Nucleus accumbens (tissue), 56 donors: ENCODE measurements around the gene CCDC188.
A peak's percentile ranks its signal among the peaks of the same experiment; 100 is the strongest.

Experiments
- DNase-seq, 56 donors: peaks; one replicate each; lab custom pipeline; 2025; lab: John Stamatoyannopoulos, UW

Gene CCDC188

DNA sequence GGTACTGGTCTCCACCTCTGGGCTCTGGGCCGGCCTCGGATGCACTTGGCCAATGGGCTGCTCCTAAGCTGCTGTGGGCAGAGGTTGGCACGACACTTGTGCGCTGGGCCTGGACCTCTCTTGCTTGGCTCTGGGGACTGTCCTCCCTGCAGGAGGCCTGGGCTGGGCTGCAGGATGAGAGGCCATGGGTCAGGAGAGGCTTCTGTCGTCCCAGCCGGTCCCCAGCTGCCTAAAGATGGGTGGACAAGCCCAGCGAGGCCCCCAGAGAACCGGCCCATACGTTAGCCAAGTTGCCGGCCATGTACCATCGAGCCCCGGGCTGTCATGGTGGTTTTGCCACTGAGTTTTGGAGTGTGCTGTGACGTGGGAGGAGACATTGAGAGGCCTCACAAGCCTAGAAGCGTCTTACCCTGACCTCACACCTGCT lies 1.6 kb upstream of the CCDC188 start:
- no peak for DNase-seq

DNA sequence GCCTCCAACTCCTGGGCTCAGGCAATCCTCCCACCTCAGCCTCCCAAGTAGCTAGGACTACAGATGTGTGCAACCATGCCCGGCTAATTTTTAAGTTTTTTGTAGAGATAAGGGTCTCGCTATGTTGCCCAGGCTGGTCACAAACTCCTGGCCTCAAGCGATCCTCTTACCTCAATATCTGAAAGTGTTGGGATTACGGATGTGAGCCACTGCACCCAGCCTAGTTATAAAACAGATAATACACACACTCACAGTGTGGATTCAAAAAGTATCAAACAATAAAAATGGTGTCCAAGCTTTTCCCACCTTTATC lies 377 bp upstream of the CCDC188 start:
- DNase-seq = no peak

DNA sequence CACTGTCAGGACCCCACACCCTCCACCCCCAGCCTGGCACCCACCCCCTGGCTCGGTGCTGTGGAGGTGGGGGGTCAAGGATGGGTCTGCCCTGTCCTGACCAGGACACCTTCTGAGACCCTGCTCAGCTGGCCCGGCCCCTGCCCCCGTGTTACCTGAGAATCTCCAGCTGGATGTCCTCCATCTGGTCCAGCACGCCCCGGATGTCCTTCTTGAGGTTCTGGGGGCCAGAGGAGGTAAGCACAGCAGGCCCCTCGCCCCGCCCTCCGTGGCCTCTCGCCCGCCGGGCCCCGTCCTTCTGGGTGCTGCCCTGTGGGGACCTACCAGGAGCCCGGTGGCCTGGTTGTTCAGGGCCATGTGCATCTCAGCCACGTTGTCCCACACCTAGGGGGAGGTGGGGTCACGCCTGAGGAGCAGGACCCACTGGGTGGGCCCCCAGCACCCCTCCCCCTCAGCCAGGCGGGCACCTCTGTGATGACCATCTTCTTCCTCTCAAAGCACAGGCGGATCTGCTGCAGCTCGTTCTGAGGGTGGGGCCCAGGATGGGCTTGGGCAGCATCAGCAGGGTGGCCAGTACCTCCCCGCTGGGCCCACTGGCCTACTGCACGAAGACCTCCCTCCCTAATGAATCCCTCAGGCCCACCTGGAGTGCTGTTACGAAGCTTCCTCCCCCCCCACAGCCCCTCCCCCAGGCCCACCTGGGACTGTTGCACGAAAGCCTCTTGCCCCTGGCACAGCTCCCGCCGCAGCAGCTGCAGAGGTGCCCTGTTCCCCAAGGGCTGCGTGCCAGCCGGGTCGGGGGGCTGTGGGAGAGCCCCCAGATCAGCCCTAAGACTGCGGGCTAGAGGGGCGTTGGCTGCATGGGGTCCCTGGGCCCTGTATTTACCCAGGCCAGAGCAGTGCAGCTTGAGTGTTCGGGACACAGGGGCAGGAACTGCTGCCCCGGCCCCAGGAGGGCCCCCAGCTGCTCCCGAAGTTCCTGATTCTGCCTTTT lies 1.3 kb downstream of the CCDC188 start:
- no peak for DNase-seq

DNA sequence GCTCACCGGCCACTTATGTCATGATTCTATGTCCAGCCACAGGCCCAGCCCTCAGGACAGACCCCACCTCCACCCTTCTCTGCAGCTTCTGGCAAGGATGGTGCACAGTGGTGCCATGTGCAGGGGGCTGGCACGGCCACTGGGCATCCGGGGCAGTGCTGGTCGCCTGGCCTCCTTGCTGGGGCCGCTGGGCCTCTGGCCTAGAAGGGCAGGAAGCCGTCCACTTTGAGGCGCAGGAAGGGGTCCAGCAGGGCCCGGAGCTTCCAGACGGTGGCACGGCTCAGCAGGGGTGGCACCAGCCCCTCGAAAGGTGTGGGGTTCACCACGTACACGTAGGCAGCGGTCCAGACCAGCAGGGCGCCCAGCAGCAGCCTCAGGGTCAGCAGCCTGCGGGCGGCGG lies 2.4 kb downstream of the CCDC188 start:
- no peak for DNase-seq

DNA sequence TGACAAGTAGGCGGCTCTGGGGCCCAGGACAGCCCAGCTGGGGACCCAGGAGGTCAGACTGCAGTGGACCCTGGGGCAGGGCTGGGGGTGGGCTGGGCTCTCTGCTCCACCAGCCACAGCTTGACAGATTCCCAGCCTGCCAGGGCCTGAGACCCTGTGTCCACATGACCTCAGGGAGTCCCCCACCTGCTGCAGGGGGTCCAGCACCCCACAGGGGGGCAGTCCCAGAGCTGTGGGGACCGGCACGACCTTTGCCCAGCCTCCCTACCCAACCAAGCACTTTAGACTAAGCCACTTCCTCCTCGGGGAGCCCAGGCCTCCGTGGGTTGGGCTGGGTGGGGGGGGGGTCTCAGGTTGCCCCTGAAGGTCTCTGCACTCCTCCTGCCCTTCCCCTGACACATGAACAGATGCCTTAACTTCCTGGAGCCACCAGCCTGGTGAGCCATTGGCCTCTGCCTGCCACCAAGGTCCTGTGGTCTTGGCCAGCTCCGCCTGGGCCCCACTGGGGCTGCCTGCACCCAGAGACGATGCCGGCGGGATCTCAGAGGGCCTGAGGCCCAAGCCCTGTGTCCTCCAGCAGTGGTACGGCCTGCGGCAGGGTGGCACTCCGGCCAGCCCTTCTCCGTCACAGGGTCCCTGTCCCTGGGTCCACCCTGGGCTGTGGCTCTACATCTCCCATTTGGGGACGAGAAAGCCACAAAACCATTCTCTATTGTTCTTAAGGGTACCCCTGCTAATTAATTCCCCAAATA lies 3.4 kb downstream of the CCDC188 start:
- DNase-seq = no peak

DNA sequence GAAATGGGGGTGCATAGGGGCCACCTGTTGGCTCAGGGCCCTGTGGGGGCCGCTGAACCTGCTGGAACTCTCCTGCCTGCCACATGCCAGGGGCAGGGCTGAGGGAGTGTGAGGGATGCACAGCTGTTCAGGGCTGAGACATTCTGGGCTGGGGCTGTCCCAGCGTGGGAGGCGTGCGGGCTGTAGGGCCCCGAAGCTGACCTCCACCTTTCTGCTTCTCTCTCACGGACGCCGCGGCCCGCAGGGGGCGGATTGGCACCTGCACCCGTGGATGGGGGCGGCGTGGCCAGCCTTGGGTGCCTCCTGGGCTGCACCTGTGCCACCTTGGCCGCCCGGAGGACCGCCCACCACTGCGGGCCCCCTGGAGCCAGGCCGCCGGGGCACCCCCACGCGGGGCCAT lies 4.1 kb downstream of the CCDC188 start:
- no peak for DNase-seq

DNA sequence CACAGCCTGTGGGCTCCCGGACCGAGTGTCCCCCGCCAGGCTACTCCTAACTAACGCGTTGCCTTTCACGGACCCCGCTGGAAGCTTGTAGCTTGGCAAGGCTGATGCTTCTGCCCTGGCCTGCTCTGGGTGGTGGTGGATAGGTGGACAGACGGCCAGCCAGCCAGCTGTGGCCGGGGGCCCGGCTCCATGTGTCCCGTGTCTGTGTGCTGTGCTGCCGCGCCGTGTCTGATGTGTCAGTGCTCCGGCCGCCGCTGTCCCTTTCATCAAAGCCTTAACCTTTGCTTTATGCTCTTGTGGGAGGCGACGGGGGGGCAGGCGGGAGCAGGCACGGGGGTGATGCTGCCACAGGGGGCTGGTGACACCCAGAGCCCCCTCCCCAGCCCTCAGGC lies 5.0 kb downstream of the CCDC188 start:
- DNase-seq = no peak

DNA sequence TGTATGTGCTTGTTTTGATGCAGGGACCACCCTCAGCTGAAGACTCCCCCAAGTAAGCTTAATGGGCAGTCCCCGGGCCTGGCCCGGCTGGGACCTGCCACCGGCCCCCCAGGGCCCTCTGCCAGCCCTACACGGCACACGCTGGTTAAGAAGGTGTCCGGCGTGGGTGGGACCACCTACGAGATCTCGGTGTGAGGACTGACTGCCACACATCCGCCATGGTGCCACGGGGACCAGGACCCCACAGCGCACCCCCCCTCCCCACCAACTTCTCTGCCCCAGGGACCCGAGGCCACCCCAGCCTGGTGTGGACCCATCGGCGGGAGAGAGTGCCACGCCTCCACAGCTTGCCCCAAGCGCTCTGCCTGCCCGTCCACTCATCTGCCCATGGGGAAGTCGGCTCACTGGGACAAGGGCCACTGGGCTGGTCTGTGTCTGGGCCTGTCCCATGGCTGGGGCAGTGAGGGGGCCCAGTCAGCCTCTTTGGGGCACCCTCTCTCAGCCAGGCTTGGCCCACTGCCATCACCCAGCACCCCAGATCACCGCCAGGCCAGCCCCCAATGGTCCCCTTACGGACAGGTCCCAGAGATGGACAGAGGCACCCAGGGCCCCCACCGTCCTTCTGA lies 5.5 kb downstream of the CCDC188 start:
- no peak for DNase-seq

DNA sequence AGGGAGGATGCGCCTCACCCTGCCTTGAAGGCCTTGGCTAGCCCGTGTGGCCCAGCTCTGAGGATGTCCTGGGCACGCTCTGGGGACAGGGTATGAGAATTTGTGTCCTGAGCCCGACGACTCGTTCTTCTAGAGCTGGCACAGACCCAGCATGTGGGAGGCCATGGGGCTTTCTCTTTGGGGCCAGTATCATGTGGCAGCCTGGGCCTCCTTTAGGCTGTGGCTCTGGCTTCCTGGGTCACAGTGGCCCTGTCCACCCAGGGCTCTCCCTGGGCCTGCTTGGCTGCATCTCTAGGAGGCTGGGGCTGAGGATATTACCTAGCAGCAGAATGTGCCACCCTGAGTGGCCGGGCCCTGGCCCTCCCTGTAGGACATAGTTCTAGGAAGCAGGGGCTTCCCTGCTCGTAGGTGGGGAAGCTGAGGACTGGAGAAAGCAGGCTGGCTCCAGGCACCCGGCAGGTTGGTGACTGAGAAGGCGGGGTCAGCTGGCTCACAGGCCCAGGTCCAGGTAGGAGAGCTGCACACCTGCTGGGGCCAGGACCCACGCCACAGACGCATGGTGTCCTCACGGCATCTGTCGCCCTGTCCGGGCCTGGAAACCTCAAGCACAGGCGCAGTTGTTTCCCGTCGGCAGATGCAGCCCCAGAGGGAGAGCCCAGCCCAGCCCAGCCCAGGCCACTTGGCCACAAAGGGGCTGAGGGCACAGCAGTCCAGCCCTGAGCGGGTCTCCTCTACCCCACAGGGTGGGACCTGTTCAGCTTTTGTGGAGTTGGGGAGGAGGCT lies 6.8 kb downstream of the CCDC188 start:
- no peak for DNase-seq

DNA sequence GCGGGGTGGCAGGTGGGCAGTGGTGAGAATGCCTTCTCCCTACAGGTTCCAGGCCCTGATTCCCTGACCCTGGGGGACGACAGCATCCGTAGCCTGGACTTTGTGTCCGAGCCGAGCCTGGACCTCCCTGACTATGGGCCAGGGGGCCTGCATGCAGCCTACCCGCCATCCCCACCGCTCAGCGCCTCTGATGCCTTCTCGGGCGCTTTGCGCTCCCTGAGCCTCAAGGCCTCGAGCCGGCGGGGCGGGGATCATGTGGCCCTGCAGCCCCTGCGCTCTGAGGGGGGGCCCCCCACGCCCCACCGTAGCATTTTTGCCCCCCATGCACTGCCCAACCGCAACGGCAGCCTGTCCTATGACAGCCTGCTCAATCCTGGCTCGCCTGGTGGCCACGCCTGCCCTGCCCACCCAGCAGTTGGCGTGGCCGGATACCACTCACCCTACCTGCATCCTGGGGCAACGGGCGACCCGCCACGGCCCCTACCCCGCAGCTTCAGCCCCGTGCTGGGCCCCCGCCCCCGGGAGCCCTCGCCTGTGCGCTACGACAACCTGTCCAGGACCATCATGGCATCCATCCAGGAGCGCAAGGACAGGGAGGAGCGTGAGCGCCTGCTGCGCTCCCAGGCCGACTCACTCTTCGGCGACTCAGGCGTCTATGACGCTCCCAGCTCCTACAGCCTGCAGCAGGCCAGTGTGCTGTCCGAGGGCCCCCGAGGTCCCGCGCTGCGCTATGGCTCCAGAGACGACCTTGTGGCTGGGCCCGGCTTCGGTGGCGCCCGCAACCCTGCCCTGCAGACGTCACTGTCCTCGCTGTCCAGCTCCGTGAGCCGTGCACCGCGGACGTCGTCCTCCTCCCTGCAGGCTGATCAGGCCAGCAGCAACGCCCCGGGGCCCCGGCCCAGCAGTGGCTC lies 7.9 kb downstream of the CCDC188 start:
- DNase-seq = no peak

DNA sequence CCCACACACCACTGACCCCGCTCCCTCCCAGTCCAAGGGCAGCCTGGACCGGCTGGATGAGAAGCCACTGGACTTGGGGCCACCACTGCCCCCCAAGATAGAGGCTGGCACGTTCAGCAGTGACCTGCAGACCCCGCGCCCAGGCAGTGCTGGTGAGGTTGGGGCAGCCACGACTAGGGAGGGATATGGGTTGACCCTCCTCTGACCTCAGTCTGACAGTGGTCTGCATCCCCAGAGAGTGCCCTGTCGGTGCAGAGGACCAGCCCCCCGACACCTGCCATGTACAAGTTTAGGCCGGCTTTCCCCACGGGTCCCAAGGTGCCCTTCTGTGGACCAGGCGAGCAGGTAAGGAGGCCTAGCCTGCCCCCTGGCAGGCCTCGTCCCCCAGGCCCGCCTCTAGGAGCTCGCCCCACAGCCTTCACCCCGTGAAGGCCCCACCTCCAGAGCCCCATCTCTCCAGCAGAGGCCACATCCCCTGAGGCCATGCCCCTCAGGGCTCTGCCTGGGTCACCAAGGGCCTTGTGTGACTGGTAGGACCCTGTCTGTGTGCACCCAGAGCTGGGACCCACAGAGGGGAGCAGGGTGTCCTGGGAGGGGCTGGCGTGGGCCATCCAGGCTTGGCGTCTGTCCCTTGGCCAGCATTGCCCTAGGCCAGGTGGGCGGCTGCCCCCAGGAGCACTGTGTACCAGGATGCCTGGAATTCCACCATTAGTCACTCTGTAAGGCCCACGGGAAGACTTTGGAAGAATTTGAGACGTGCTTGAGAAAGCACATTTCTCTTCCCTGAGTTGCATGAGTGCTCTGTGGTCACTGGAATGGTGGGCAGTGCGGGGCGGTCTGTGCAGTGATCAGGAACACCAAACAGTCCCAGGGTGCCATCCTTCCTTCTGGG lies 9.4 kb downstream of the CCDC188 start:
- no peak for DNase-seq

DNA sequence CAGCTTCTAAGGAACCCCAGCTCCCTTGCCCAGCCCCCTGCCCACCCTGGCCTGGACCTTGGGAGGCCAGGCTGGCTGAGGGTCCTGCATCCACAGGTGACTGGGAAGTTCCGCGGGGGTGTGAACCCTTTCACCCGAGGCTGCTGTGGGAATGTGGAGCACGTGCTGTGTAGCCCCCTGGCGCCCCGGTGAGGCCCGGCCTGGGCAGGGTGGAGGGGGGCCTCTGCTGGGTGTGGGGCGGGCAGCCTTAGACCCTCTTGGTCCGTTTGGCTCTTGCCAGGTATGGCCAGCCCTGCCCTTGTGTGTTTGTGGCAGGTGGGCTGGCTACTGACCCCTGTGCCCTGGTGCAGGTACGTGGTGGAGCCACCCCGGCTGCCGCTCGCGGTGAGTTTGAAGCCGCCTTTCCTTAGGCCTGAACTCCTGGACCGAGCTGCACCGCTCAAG lies 10.3 kb downstream of the CCDC188 start:
- DNase-seq = no peak

DNA sequence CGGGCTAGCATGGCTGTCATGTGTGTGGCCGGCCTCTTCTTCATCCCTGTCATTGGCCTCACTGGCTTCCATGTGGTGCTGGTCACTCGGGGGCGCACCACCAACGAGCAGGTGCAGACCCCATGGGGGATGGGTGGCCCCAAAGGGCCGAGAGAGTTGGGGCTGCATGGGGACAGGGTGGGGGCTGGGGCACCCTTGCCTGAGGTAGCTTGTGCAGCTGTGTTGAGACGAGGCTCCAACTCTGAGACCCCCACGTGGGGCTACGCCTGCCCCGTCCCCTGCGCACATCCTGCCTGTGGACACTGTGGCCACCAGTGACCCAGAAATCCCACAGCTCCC lies 10.8 kb downstream of the CCDC188 start:
- no peak for DNase-seq

DNA sequence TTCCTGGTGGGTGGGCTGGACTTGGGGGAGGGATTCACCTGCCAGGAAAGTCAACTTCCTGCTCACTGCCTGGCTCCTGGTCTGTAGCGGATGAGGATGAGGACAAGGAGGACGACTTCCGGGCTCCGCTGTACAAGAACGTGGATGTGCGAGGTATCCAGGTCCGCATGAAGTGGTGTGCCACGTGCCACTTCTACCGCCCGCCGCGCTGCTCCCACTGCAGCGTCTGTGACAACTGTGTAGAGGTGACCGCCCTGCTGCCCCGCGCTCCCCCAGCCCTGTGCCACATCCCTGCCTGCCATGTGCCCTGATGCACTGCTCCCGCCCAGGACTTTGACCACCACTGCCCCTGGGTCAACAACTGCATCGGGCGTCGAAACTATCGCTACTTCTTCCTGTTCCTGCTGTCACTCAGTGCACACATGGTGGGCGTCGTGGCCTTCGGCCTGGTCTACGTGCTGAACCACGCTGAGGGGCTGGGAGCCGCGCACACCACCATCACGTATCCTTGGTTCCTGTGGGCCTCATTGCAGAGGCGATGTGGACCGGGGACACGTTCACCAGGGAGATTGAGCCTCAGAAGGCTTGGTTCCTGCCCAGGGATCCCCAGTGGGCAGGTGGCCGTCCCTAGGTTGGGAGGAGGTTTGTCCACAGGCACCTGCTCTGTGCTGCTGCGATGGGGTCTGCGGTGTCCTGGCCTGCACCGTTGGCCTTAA lies 11.3 kb downstream of the CCDC188 start:
- DNase-seq = no peak

DNA sequence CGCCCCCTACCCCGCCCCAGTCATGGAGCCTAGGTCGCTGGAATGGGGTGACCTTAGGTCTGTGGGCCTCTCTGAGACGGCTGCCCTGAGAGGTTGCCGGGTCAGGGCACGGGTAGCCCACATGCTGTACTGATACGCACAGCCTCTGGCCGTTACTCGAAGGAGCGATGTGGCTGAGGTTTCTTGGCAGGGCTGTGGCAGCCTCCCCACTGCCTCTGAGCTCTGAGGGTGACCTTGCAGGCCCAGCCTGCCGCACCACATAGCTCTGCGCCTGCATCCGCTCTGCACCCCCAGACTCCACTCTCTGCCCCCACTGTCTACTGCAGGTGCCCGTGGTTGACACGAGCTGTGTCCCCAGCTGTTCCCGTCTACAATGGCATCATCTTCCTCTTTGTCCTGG lies 12.0 kb downstream of the CCDC188 start:
- no peak for DNase-seq

DNA sequence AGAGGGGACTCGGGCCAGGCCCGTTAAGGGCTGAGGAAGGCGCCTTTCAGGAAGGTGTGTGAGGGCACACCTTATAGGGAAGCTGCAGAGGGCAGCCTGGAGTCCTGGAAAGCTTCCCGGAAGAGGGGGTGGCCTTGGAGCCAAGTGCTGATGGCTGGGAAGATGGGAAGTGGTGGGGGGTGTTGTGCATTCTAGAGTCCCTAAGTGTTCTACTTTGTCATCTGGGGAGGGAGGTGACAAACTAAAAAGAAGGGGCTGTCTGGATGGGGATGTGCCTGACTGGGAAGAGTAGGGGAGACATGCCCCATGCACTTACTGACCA lies 12.5 kb downstream of the CCDC188 start:
- peak in 8 of 56 donors; percentile 17 to 55 (median 27) for DNase-seq

DNA sequence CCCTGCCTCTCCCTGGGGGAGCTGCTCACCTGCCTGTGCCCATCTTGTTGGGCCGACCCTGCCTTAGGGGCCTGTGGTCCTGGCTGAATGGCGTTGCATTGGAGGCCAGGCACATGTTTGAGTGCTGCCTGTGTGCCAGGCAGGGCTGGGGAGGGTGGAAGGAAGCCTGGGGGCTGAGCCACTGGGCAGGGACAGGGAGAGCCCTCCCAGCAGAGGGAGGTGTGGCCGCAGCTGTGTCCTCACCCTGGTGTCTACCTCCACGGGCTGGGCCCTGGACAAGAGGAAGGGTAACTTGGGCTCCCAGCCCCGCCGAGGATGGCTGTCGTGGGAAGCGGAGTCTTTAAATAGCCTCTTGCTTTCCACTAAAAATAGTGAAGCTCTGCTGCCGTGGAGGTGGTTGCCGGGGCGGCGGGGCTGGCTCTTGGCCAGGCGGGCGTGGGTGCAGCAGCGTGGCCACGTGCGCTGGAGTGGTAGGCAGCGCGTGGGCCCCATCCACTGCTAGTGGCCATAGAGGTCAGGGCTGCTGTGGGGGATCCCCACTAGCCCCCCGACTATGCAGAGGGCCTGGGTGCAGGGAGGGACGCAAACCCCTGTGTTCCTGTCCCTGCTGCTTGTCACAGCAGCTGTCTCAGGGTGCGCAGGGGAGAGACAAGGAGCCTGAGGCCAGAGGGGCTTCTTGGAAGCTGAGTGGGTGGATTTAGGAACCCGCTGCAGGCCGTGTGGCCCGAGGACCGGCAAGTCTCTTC lies 13.0 kb downstream of the CCDC188 start:
- peak in 36 of 56 donors; percentile 10 to 79 (median 40) for DNase-seq
